ENCODE data around the gene MISP3. TPM values are rescaled to one million over a fixed set of nuclear protein-coding genes. Genes with fewer than 3 reads are reported as not detected.

Gene MISP3
- total RNA-seq, 2 experiments from 2014 or later: 0.67 to 0.69 TPM

GRCh38 chr19:14102756-14103155 is 30.2 kb downstream of the MISP3 start:
- peaks cover 3% of the 10 kb centered on the region for H3K4me1 Mint-ChIP-seq
- H3K36me3 Mint-ChIP-seq (ENCODE audit: low read depth): peaks cover 12% of the 10 kb centered on the region
- POLR2A ChIA-PET: no interaction called here
- H3K27me3 Mint-ChIP-seq: no peaks in the 10 kb centered on the region
- DNase-seq: no peak
- CTCF ChIA-PET: interaction anchor here (1.4 to 3.4 kb wide), 3 partner anchors 12 to 34 kb away, joined by 4 to 11 read pairs (median 6); partner anchors contain the start of gene ASF1B
- H3K4me3 Mint-ChIP-seq: no peak overlapping the region
- H3K9me3 Mint-ChIP-seq: no peaks in the 10 kb centered on the region
- H3K27ac Mint-ChIP-seq: no peak overlapping the region

GRCh38 chr19:14103310-14103709 is 30.7 kb downstream of the MISP3 start:
- H3K4me1 Mint-ChIP-seq: peaks cover 3% of the 10 kb centered on the region
- DNase-seq: no peak
- H3K27ac Mint-ChIP-seq: no peak overlapping the region
- H3K27me3 Mint-ChIP-seq: no peaks in the 10 kb centered on the region
- ChIA-PET POLR2A (no interaction called here), CTCF (interaction anchor here (1.4 to 3.4 kb wide), 3 partner anchors 11 to 34 kb away, joined by 4 to 11 read pairs (median 6); partner anchors contain the start of gene ASF1B)
- no peak overlapping the region for H3K4me3 Mint-ChIP-seq
- H3K36me3 Mint-ChIP-seq (ENCODE audit: low read depth): peaks cover 11% of the 10 kb centered on the region
- no peaks in the 10 kb centered on the region for H3K9me3 Mint-ChIP-seq

- H3K36me3 Mint-ChIP-seq (ENCODE audit: low read depth): peaks cover 11% of the 10 kb centered on the region
- no peak overlapping the region for H3K27ac Mint-ChIP-seq
- H3K4me3 Mint-ChIP-seq: no peak overlapping the region
- H3K27me3 Mint-ChIP-seq: no peaks in the 10 kb centered on the region
- CTCF ChIA-PET: interaction anchor here (1.0 to 3.4 kb wide), 3 partner anchors 10 to 31 kb away, joined by 3 to 9 read pairs (median 3); partner anchors contain the start of gene ASF1B
- POLR2A ChIA-PET: interaction anchor here (0.7 kb wide), 1 partner anchor 352 kb away, joined by 4 read pairs; no protein-coding TSS in a partner anchor
- peaks cover 3% of the 10 kb centered on the region for H3K4me1 Mint-ChIP-seq
- DNase-seq: no peak
- no peaks in the 10 kb centered on the region for H3K9me3 Mint-ChIP-seq
Observed at GRCh38 chr19:14105680-14106079, 33.1 kb downstream of the MISP3 start.

GRCh38 chr19:14106840-14107239 is 34.3 kb downstream of the MISP3 start:
- CTCF ChIA-PET: interaction anchor here (1.0 to 3.4 kb wide), 3 partner anchors 9 to 30 kb away, joined by 3 to 9 read pairs (median 3); partner anchors contain the start of gene ASF1B
- no peak overlapping the region for H3K27ac Mint-ChIP-seq
- peaks cover 8% of the 10 kb centered on the region for H3K36me3 Mint-ChIP-seq (ENCODE audit: low read depth)
- POLR2A ChIA-PET: no interaction called here
- DNase-seq: no peak
- H3K4me1 Mint-ChIP-seq: peaks cover 7% of the 10 kb centered on the region
- no peaks in the 10 kb centered on the region for H3K9me3 Mint-ChIP-seq
- H3K27me3 Mint-ChIP-seq: no peaks in the 10 kb centered on the region
- H3K4me3 Mint-ChIP-seq: no peak overlapping the region

GRCh38 chr19:14107581-14108461 is 35.2 kb downstream of the MISP3 start:
- Mint-ChIP-seq H3K4me1 (peaks cover 14% of the 10 kb centered on the region), H3K27me3 (no peaks in the 10 kb centered on the region), H3K36me3 (ENCODE audit: low read depth) (peaks cover 8% of the 10 kb centered on the region), H3K4me3 (no peak overlapping the region), H3K27ac (no peak overlapping the region), H3K9me3 (no peaks in the 10 kb centered on the region)
- no peak for DNase-seq
- CTCF ChIA-PET: interaction anchor here (1.1 to 3.4 kb wide), 2 partner anchors 12 to 29 kb away, joined by 3 to 9 read pairs; partner anchors contain the start of gene ASF1B
- POLR2A ChIA-PET: no interaction called here

- Mint-ChIP-seq H3K27me3 (no peaks in the 10 kb centered on the region), H3K36me3 (ENCODE audit: low read depth) (peaks cover 3% of the 10 kb centered on the region), H3K27ac (no peak overlapping the region), H3K9me3 (no peaks in the 10 kb centered on the region), H3K4me3 (no peak overlapping the region), H3K4me1 (peaks cover 33% of the 10 kb centered on the region)
- no peak for DNase-seq
- POLR2A ChIA-PET: no interaction called here
- CTCF ChIA-PET: interaction anchor here (0.9 kb wide), 1 partner anchor 26 kb away, joined by 5 read pairs; the partner anchor contains the start of gene ASF1B
Observed at GRCh38 chr19:14110650-14111049, 38.1 kb downstream of the MISP3 start.

GRCh38 chr19:14111486-14111885 is 38.9 kb downstream of the MISP3 start:
- Mint-ChIP-seq H3K27ac (no peak overlapping the region), H3K9me3 (no peaks in the 10 kb centered on the region), H3K27me3 (no peaks in the 10 kb centered on the region), H3K4me1 (peaks cover 41% of the 10 kb centered on the region), H3K36me3 (ENCODE audit: low read depth) (no peaks in the 10 kb centered on the region), H3K4me3 (no peak overlapping the region)
- POLR2A ChIA-PET: no interaction called here
- DNase-seq: no peak
- CTCF ChIA-PET: interaction anchor here (1.4 kb wide), 1 partner anchor 20 kb away, joined by 3 read pairs; no protein-coding TSS in a partner anchor

GRCh38 chr19:14112051-14112808 is 39.6 kb downstream of the MISP3 start:
- CTCF ChIA-PET: interaction anchor here (1.2 to 3.2 kb wide), 5 partner anchors 11 to 39 kb away, joined by 3 to 15 read pairs (median 6); partner anchors contain the start of genes ASF1B and MISP3
- Mint-ChIP-seq H3K4me1 (peaks cover 47% of the 10 kb centered on the region), H3K9me3 (no peaks in the 10 kb centered on the region), H3K27me3 (no peaks in the 10 kb centered on the region), H3K36me3 (ENCODE audit: low read depth) (no peaks in the 10 kb centered on the region), H3K4me3 (no peak overlapping the region), H3K27ac (peak overlapping the region; percentile 31)
- no peak for DNase-seq
- POLR2A ChIA-PET: no interaction called here

GRCh38 chr19:14112809-14113385 is 40.3 kb downstream of the MISP3 start:
- no peaks in the 10 kb centered on the region for H3K36me3 Mint-ChIP-seq (ENCODE audit: low read depth)
- H3K9me3 Mint-ChIP-seq: no peaks in the 10 kb centered on the region
- H3K27me3 Mint-ChIP-seq: no peaks in the 10 kb centered on the region
- no peak overlapping the region for H3K4me3 Mint-ChIP-seq
- no peak overlapping the region for H3K27ac Mint-ChIP-seq
- DNase-seq: no peak
- CTCF ChIA-PET: interaction anchor here (0.6 to 3.2 kb wide), 9 partner anchors 8 to 254 kb away, joined by 3 to 15 read pairs (median 3); partner anchors contain the start of genes ASF1B and MISP3
- peaks cover 47% of the 10 kb centered on the region for H3K4me1 Mint-ChIP-seq
- POLR2A ChIA-PET: no interaction called here

- H3K9me3 Mint-ChIP-seq: no peaks in the 10 kb centered on the region
- H3K4me3 Mint-ChIP-seq: no peak overlapping the region
- no peaks in the 10 kb centered on the region for H3K27me3 Mint-ChIP-seq
- peak; percentile 45 for DNase-seq
- CTCF ChIA-PET: interaction anchor here (0.6 to 3.2 kb wide), 12 partner anchors 9 to 255 kb away, joined by 3 to 15 read pairs (median 6); partner anchors contain the start of genes ASF1B and MISP3
- POLR2A ChIA-PET: no interaction called here
- no peaks in the 10 kb centered on the region for H3K36me3 Mint-ChIP-seq (ENCODE audit: low read depth)
- H3K27ac Mint-ChIP-seq: no peak overlapping the region
- H3K4me1 Mint-ChIP-seq: peaks cover 53% of the 10 kb centered on the region
Observed at GRCh38 chr19:14113762-14114414, 41.3 kb downstream of the MISP3 start.

- ChIA-PET CTCF (interaction anchor here (0.7 to 3.2 kb wide), 10 partner anchors 11 to 255 kb away, joined by 3 to 15 read pairs (median 6); partner anchors contain the start of genes ASF1B and MISP3), POLR2A (no interaction called here)
- H3K9me3 Mint-ChIP-seq: no peaks in the 10 kb centered on the region
- H3K4me3 Mint-ChIP-seq: no peak overlapping the region
- H3K4me1 Mint-ChIP-seq: peaks cover 57% of the 10 kb centered on the region
- no peaks in the 10 kb centered on the region for H3K27me3 Mint-ChIP-seq
- no peaks in the 10 kb centered on the region for H3K36me3 Mint-ChIP-seq (ENCODE audit: low read depth)
- no peak for DNase-seq
- no peak overlapping the region for H3K27ac Mint-ChIP-seq
Observed at GRCh38 chr19:14114439-14114838, 41.9 kb downstream of the MISP3 start.

- H3K36me3 Mint-ChIP-seq (ENCODE audit: low read depth): no peaks in the 10 kb centered on the region
- peaks cover 58% of the 10 kb centered on the region for H3K4me1 Mint-ChIP-seq
- POLR2A ChIA-PET: no interaction called here
- peak; percentile 57 for DNase-seq
- H3K4me3 Mint-ChIP-seq: no peak overlapping the region
- H3K27me3 Mint-ChIP-seq: no peaks in the 10 kb centered on the region
- CTCF ChIA-PET: interaction anchor here (0.6 to 3.3 kb wide), 16 partner anchors 12 to 277 kb away, joined by 3 to 17 read pairs (median 5); partner anchors contain the start of genes ASF1B and MISP3
- no peak overlapping the region for H3K27ac Mint-ChIP-seq
- no peaks in the 10 kb centered on the region for H3K9me3 Mint-ChIP-seq
Observed at GRCh38 chr19:14114854-14115253, 42.3 kb downstream of the MISP3 start.
